IMR-90 (cell line): ENCODE data around the gene DISC1. TPM values are rescaled to one million over a fixed set of nuclear protein-coding genes. Genes with fewer than 3 reads are reported as not detected.
A peak's percentile ranks its signal among the peaks of the same experiment; 100 is the strongest.

Source experiments
- ATAC-seq: fragments of 200-7000 bp; cut with Tn5 transposase; 2 replicates; pipeline ENCODE4 v1.9.1; 2020; ENCODE audit warnings: low read depth, mild to moderate bottlenecking, moderate library complexity
- BruUV-seq: library from RNA; stranded (reverse); fragments of 400-500 nt; replicated peaks from 2 replicates; lab custom pipeline; 2021; lab: Mats Ljungman, UMichigan
- CTCF ChIA-PET: fragments of 300-600 bp; formaldehyde crosslinking; extraction: SDS; loops from one replicate; lab custom pipeline; 2021; ENCODE audit warnings: antibody characterized with exemption; lab: Yijun Ruan, JAX
- POLR2A ChIA-PET: fragments of 300-600 bp; sonication (Branson Sonifier 250); formaldehyde crosslinking; loops from one replicate; lab custom pipeline; 2022; ENCODE audit warnings: antibody characterized with exemption; ENCODE audit not compliant: unreplicated experiment; lab: Charles Lee
- DNase-seq: peaks from one replicate; pipeline ENCODE4 v3.0.0; 2013
- H2AFZ ChIP-seq: replicated peaks from 2 replicates; pipeline ENCODE3; 2013; ENCODE audit warnings: low read length, mild to moderate bottlenecking; ENCODE audit not compliant: poor library complexity
- H2AK5ac ChIP-seq: 2 replicates; pipeline ENCODE4 v1.6.1; 2013; ENCODE audit warnings: low read depth, low read length, inconsistent platforms
- H2AK9ac ChIP-seq: replicated peaks from 2 replicates; pipeline ENCODE3; 2013; ENCODE audit warnings: mild to moderate bottlenecking, low read depth, low read length, moderate library complexity; ENCODE audit not compliant: poor library complexity
- H2BK120ac ChIP-seq: 2 replicates; pipeline ENCODE4 v1.6.1; 2013; ENCODE audit warnings: low read depth, low read length, inconsistent platforms
- H2BK15ac ChIP-seq: 3 replicates; pipeline ENCODE4 v1.6.1; 2013; ENCODE audit warnings: low read depth, low read length, inconsistent platforms
- H2BK20ac ChIP-seq: 2 replicates; pipeline ENCODE4 v1.6.1; 2013; ENCODE audit warnings: low read depth, mild to moderate bottlenecking, inconsistent platforms, low read length, moderate library complexity
- H2BK5ac ChIP-seq: 2 replicates; pipeline ENCODE4 v1.6.1; 2013; ENCODE audit warnings: mild to moderate bottlenecking, low read depth, low read length, inconsistent platforms; ENCODE audit not compliant: poor library complexity, severe bottlenecking
- H3K14ac ChIP-seq: replicated peaks from 2 replicates; pipeline ENCODE4 v1.6.1; 2013; ENCODE audit warnings: low read depth, low read length, inconsistent platforms
- H3K18ac ChIP-seq: 2 replicates; pipeline ENCODE4 v1.6.1; 2013; ENCODE audit warnings: low read depth, low read length, control low read depth
- H3K23ac ChIP-seq: 2 replicates; pipeline ENCODE4 v1.6.1; 2013; ENCODE audit warnings: low read depth, low read length, inconsistent platforms
- H3K27ac ChIP-seq: 2 replicates; pipeline ENCODE4 v1.5.1; 2013; ENCODE audit warnings: mild to moderate bottlenecking, control low read depth, low read length; ENCODE audit not compliant: insufficient read depth
- H3K27me3 ChIP-seq: 2 replicates; pipeline ENCODE4 v1.6.1; 2013; ENCODE audit warnings: low read length; ENCODE audit not compliant: control insufficient read depth, insufficient read depth
- H3K36me3 ChIP-seq: 2 replicates; pipeline ENCODE4 v1.6.1; 2013; ENCODE audit warnings: low read length, mixed read lengths; ENCODE audit not compliant: control insufficient read depth, insufficient read depth
- H3K4ac ChIP-seq: 2 replicates; pipeline ENCODE4 v1.6.1; 2013; ENCODE audit warnings: low read depth, low read length, inconsistent platforms
- H3K4me1 ChIP-seq: 2 replicates; pipeline ENCODE4 v1.6.1; 2013; ENCODE audit warnings: low read length, mixed read lengths; ENCODE audit not compliant: control insufficient read depth, insufficient read depth
- H3K4me2 ChIP-seq: 2 replicates; pipeline ENCODE4 v1.6.1; 2013; ENCODE audit warnings: low read depth, mild to moderate bottlenecking, control low read depth, low read length, moderate library complexity
- H3K4me3 ChIP-seq: 2 replicates; pipeline ENCODE4 v1.5.1; 2013; ENCODE audit warnings: low read depth, mild to moderate bottlenecking, control low read depth, low read length, moderate library complexity; ENCODE audit not compliant: insufficient read depth
- H3K56ac ChIP-seq: 2 replicates; pipeline ENCODE4 v1.6.1; 2013; ENCODE audit warnings: low read length, inconsistent platforms; ENCODE audit not compliant: insufficient read depth; ENCODE audit errors: extremely low read depth
- H3K79me1 ChIP-seq, 2 experiments: 2 replicates each; pipeline ENCODE4 v1.6.1; 2013; ENCODE audit warnings: low read length in 2 of 2, inconsistent platforms in 1 of 2, low read depth in 1 of 2
- H3K9ac ChIP-seq: 2 replicates; pipeline ENCODE4 v1.6.1; 2013; ENCODE audit warnings: low read depth, low read length, control low read depth
- H3K9me1 ChIP-seq: 2 replicates; pipeline ENCODE4 v1.6.1; 2013; ENCODE audit warnings: low read length, inconsistent platforms; ENCODE audit not compliant: insufficient read depth
- H3K9me3 ChIP-seq: 2 replicates; pipeline ENCODE4 v1.6.1; 2013; ENCODE audit warnings: low read length; ENCODE audit not compliant: control insufficient read depth, insufficient read depth
- H4K20me1 ChIP-seq: 2 replicates; pipeline ENCODE4 v1.6.1; 2013; ENCODE audit warnings: low read length, inconsistent platforms; ENCODE audit not compliant: insufficient read depth
- H4K5ac ChIP-seq: 2 replicates; pipeline ENCODE4 v1.6.1; 2013; ENCODE audit warnings: mild to moderate bottlenecking, low read depth, low read length, control low read depth
- H4K8ac ChIP-seq, 2 experiments: 2 replicates each; pipeline ENCODE4 v1.6.1; 2013; ENCODE audit warnings: low read depth in 2 of 2, low read length in 2 of 2, control low read depth in 1 of 2, inconsistent platforms in 1 of 2
- H4K91ac ChIP-seq: 2 replicates; pipeline ENCODE4 v1.6.1; 2013; ENCODE audit warnings: low read depth, low read length, inconsistent platforms; ENCODE audit not compliant: insufficient read depth
- CTCF ChIP-seq: conservative IDR thresholded peaks from 2 replicates; pipeline ENCODE4 v1.5.1; 2012; ENCODE audit warnings: mild to moderate bottlenecking, low read depth, low read length, improper control_type of control experiment
- FOS ChIP-seq: fragments of 150-350 bp; IDR thresholded peaks from 2 replicates; pipeline ENCODE4 v1.6.1; 2016; ENCODE audit warnings: low read depth, low read length
- NFE2L2 ChIP-seq: fragments of 150-350 bp; IDR thresholded peaks from 2 replicates; pipeline ENCODE4 v1.6.1; 2016; ENCODE audit warnings: low read depth, mild to moderate bottlenecking, low read length
- POLR2A ChIP-seq: IDR thresholded peaks from 2 replicates; pipeline ENCODE4 v1.6.1; 2012; ENCODE audit warnings: mild to moderate bottlenecking, low read depth, low read length
- RAD21 ChIP-seq: IDR thresholded peaks from 2 replicates; pipeline ENCODE4 v1.6.1; 2012; ENCODE audit warnings: low read length, improper control_type of control experiment
- SMC3 ChIP-seq: fragments of 150-350 bp; IDR thresholded peaks from 2 replicates; pipeline ENCODE4 v1.6.1; 2016; ENCODE audit warnings: low read depth, mild to moderate bottlenecking, antibody characterized with exemption, low read length, moderate library complexity
- whole genome bisulfite sequencing, 2 experiments: methylation state at CpG; one replicate each; pipeline versions ENCODE4 v1.1.5 to v1.1.7; 2013; ENCODE audit warnings: missing lambda C conversion rate in 2 of 2; ENCODE audit not compliant: insufficient read length in 1 of 2; ENCODE audit errors: extremely low coverage in 2 of 2; 5-methylcytosine and 5-hydroxymethylcytosine counted together
- dilution Hi-C: fragments of 300-500 bp; cut with HindIII; formaldehyde crosslinking; loops from one replicate; pipeline ENCODE4 v1.14.3; 2018; ENCODE audit warnings: low sequenced_read_pairs; ENCODE audit not compliant: unreplicated experiment
- in situ Hi-C: fragments of 300-500 bp; cut with MboI; formaldehyde crosslinking; loops from 3 replicates; pipeline ENCODE4 v1.14.3; 2019; ENCODE audit warnings: low sequenced_read_pairs, inconsistent platforms, mixed read lengths
- intact Hi-C: fragments of 100-400 bp; cut with micrococcal nuclease; formaldehyde crosslinking; loops from 2 replicates; pipeline ENCODE4 v1.10.0; 2022
- polyA plus RNA-seq, 3 experiments: library from polyadenylated mRNA; depleted of rRNA; stranded (reverse); fragments of >200 nt; gene quantifications; 2 replicates each; pipeline ENCODE4 v1.2.3, GENCODE V29; 2012; ENCODE audit warnings: low replicate concordance in 1 of 3
- total RNA-seq: library from RNA; depleted of rRNA; stranded (reverse); fragments of >200 nt; gene quantifications from 2 replicates; pipeline ENCODE4 v1.2.3, GENCODE V29; 2012

Gene DISC1
- total and polyA plus RNA-seq, 2 of the 4 experiments (the other 2 are of a cell fraction) = 2.2 to 7.0 TPM

- no peak overlapping the region for H2AK9ac ChIP-seq
- intact Hi-C loops (loop anchor here (1.0 to 10.0 kb wide), 5 partner anchors 109 to 1376 kb away; no protein-coding TSS in a partner anchor), in situ Hi-C loops (no loop called here), dilution Hi-C loops (no loop called here)
- no peaks in the 10 kb centered on the region for H4K20me1 ChIP-seq
- H3K79me1 ChIP-seq = no peaks in the 10 kb centered on the region
- H3K4me3 ChIP-seq = no peak overlapping the region
- no peak overlapping the region for H3K27ac ChIP-seq
- H3K36me3 ChIP-seq = no peaks in the 10 kb centered on the region
- no peak overlapping the region for H3K56ac ChIP-seq
- ChIA-PET POLR2A (no interaction called here), CTCF (interaction anchor here (1.7 kb wide), 1 partner anchor 11 kb away, joined by 7 read pairs; no protein-coding TSS in a partner anchor)
- H2AK5ac ChIP-seq = 0 out of 2 replicates have a peak overlapping the region, but pooled peaks have one; percentile 12
- no peaks in the 10 kb centered on the region for H3K9me3 ChIP-seq
- H3K9me1 ChIP-seq = peaks cover 6% of the 10 kb centered on the region; the same call in 1 of the 2 replicates
- ATAC-seq (peak; percentile 48; the same call in 1 of the 2 replicates), DNase-seq (peak; percentile 58)
- H4K5ac ChIP-seq = no peak overlapping the region
- H3K4me2 ChIP-seq = no peak overlapping the region
- no peak overlapping the region for H4K8ac ChIP-seq
- no TSS peak for BruUV-seq
- 0 out of 3 replicates have a peak overlapping the region, but pooled peaks have one; percentile 9 for H2BK15ac ChIP-seq
- H3K18ac ChIP-seq = no peak overlapping the region
- no peaks in the 10 kb centered on the region for H3K27me3 ChIP-seq
- peak overlapping the region; percentile 67 for H3K4ac ChIP-seq
- no peak overlapping the region for H3K23ac ChIP-seq
- no peak overlapping the region for H2AFZ ChIP-seq
- H3K14ac ChIP-seq = no peak overlapping the region
- peaks cover 6% of the 10 kb centered on the region; the same call in 1 of the 2 replicates for H3K4me1 ChIP-seq
- no peak overlapping the region for H3K9ac ChIP-seq
- H4K91ac ChIP-seq = no peak overlapping the region
- no peak for TF ChIP-seq NFE2L2
- TF ChIP-seq CTCF = peak; percentile 84
- peak; percentile 83 for TF ChIP-seq SMC3
- peak; percentile 94 for TF ChIP-seq RAD21
- TF ChIP-seq POLR2A = 0 out of 2 replicates have a peak, but pooled peaks have one; percentile 31
- no peak for TF ChIP-seq FOS
- peak overlapping the region; percentile 66 for H2BK20ac ChIP-seq
- 7% methylated on average over 5 of the region's 18 CpGs; no CpG with 5 or more reads in 1 of the 2 experiments for WGBS, 2 experiments
- H2BK5ac ChIP-seq = no peak overlapping the region
- peak overlapping the region; percentile 40; the same call in 1 of the 2 replicates for H2BK120ac ChIP-seq
Measured at GRCh38 chr1:231866392-231867331, 240.1 kb downstream of the DISC1 start.
